ENCODE results near the gene PIK3R1. TPM values are rescaled to one million over a fixed set of nuclear protein-coding genes. Genes with fewer than 3 reads are reported as not detected.
A peak's percentile ranks its signal among the peaks of the same experiment; 100 is the strongest.

PIK3R1 gene
- total and polyA plus RNA-seq, 4 donors = 22.6 to 123 (median 47.3) TPM

DNA sequence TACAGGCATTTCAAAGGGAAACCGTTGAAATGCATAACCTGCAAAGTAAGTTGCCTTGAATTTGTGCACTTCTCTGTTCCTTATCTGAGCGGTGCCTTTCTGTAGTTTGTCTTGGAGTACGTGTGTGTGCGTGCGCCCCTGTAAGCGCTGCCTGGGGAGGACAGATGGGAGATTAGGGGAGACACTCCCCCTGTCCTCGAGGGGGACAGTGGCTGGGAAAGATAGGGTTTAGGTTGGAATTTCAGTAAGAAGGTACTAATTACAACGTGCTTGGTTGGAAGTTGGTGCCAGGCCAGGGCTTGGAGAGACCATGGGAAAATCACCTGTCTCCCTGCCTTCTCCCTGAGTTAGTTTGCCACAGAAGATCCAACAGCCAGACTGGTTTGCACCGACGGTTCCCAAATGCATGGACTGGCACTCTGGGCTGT is 73.2 kb downstream of the PIK3R1 start:
- peaks cover 9 to 61% (median 49%) of the 10 kb centered on the region in 4 donors for H3K4me1 ChIP-seq (ENCODE audit: control insufficient read depth in 4 of 4, insufficient read depth in 4 of 4, low read length in 3 of 4)

More for the DNA sequence above, 73.2 kb downstream of the PIK3R1 start:
- TF ChIP-seq FOXA2 (IDR thresholded peaks at IDR 0.05) = no peak
- TF ChIP-seq, protein P1, sequence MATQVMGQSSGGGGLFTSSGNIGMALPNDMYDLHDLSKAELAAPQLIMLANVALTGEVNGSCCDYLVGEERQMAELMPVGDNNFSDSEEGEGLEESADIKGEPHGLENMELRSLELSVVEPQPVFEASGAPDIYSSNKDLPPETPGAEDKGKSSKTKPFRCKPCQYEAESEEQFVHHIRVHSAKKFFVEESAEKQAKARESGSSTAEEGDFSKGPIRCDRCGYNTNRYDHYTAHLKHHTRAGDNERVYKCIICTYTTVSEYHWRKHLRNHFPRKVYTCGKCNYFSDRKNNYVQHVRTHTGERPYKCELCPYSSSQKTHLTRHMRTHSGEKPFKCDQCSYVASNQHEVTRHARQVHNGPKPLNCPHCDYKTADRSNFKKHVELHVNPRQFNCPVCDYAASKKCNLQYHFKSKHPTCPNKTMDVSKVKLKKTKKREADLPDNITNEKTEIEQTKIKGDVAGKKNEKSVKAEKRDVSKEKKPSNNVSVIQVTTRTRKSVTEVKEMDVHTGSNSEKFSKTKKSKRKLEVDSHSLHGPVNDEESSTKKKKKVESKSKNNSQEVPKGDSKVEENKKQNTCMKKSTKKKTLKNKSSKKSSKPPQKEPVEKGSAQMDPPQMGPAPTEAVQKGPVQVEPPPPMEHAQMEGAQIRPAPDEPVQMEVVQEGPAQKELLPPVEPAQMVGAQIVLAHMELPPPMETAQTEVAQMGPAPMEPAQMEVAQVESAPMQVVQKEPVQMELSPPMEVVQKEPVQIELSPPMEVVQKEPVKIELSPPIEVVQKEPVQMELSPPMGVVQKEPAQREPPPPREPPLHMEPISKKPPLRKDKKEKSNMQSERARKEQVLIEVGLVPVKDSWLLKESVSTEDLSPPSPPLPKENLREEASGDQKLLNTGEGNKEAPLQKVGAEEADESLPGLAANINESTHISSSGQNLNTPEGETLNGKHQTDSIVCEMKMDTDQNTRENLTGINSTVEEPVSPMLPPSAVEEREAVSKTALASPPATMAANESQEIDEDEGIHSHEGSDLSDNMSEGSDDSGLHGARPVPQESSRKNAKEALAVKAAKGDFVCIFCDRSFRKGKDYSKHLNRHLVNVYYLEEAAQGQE (IDR thresholded peaks at IDR 0.05) = no peak
- TF ChIP-seq GABPA (IDR thresholded peaks at IDR 0.05 in 1 of 2, conservative IDR thresholded peaks at IDR 0.05 in 1 of 2) = no peak
- TF ChIP-seq, protein P2, sequence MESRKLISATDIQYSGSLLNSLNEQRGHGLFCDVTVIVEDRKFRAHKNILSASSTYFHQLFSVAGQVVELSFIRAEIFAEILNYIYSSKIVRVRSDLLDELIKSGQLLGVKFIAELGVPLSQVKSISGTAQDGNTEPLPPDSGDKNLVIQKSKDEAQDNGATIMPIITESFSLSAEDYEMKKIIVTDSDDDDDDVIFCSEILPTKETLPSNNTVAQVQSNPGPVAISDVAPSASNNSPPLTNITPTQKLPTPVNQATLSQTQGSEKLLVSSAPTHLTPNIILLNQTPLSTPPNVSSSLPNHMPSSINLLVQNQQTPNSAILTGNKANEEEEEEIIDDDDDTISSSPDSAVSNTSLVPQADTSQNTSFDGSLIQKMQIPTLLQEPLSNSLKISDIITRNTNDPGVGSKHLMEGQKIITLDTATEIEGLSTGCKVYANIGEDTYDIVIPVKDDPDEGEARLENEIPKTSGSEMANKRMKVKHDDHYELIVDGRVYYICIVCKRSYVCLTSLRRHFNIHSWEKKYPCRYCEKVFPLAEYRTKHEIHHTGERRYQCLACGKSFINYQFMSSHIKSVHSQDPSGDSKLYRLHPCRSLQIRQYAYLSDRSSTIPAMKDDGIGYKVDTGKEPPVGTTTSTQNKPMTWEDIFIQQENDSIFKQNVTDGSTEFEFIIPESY (IDR thresholded peaks at IDR 0.05) = no peak
- TF ChIP-seq TAF1 (conservative IDR thresholded peaks at IDR 0.05) = no peak
- TF ChIP-seq SP1 (IDR thresholded peaks at IDR 0.05) = no peak
- TF ChIP-seq, protein P3, sequence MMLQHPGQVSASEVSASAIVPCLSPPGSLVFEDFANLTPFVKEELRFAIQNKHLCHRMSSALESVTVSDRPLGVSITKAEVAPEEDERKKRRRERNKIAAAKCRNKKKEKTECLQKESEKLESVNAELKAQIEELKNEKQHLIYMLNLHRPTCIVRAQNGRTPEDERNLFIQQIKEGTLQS (IDR thresholded peaks at IDR 0.05) = no peak
- no peak for TF ChIP-seq JUND (IDR thresholded peaks at IDR 0.05)
- no peak for TF ChIP-seq RAD21 (IDR thresholded peaks at IDR 0.05)
- TF ChIP-seq, protein P4, sequence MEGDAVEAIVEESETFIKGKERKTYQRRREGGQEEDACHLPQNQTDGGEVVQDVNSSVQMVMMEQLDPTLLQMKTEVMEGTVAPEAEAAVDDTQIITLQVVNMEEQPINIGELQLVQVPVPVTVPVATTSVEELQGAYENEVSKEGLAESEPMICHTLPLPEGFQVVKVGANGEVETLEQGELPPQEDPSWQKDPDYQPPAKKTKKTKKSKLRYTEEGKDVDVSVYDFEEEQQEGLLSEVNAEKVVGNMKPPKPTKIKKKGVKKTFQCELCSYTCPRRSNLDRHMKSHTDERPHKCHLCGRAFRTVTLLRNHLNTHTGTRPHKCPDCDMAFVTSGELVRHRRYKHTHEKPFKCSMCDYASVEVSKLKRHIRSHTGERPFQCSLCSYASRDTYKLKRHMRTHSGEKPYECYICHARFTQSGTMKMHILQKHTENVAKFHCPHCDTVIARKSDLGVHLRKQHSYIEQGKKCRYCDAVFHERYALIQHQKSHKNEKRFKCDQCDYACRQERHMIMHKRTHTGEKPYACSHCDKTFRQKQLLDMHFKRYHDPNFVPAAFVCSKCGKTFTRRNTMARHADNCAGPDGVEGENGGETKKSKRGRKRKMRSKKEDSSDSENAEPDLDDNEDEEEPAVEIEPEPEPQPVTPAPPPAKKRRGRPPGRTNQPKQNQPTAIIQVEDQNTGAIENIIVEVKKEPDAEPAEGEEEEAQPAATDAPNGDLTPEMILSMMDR (IDR thresholded peaks at IDR 0.05; ENCODE audit: low read depth, low read length, missing input control) = no peak
- TF ChIP-seq, protein P5, sequence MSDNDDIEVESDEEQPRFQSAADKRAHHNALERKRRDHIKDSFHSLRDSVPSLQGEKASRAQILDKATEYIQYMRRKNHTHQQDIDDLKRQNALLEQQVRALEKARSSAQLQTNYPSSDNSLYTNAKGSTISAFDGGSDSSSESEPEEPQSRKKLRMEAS (IDR thresholded peaks at IDR 0.05) = no peak
- no peak for TF ChIP-seq FOXA1 (IDR thresholded peaks at IDR 0.05)
- TF ChIP-seq RXRA (IDR thresholded peaks at IDR 0.05) = no peak
- no peak for TF ChIP-seq HNF4A (conservative IDR thresholded peaks at IDR 0.05)
- no peak for TF ChIP-seq HNF4G (IDR thresholded peaks at IDR 0.05)
- Histone ChIP-seq H3K27me3 (ENCODE audit: control insufficient read depth in 4 of 4, insufficient read depth in 4 of 4, low read length in 3 of 4) (no peaks in the 10 kb centered on the region), H3K36me3 (ENCODE audit: control insufficient read depth in 4 of 4, insufficient read depth in 3 of 4, low read depth in 1 of 4, low read length in 3 of 4) (peaks cover 5 to 20% (median 17%) of the 10 kb centered on the region in 4 donors), H3K9ac (ENCODE audit: low read depth in 1 of 2, low read length in 2 of 2) (peak overlapping the region; percentile 84 to 90), H3K9me3 (ENCODE audit: control insufficient read depth in 4 of 4, low read length in 3 of 4) (no peaks in the 10 kb centered on the region), H3K27ac (ENCODE audit: low read depth in 1 of 2, low read length in 2 of 2) (peak overlapping the region; percentile 85 to 94), H3K4me3 (ENCODE audit: low read depth in 1 of 3, low read length in 3 of 3) (peak overlapping the region; percentile 65 to 78 (median 71))
- 12% methylated on average over 10 of the region's 10 CpGs for WGBS
- peak; percentile 70 for DNase-seq (ENCODE audit: low spot score)
